RWPE2 (cell line): Measurements from ENCODE around the gene UBE2J2.

ENCODE experiments used
- ATAC-seq: fragments of 200-7000 bp; cut with Tn5 transposase; 3 replicates; pipeline ENCODE4 v1.9.1; 2021; ENCODE audit warnings: low read depth
- DNase-seq: peaks from one replicate; pipeline ENCODE4 v3.0.0-alpha.2; 2020; ENCODE audit warnings: low spot score
- H3K27ac ChIP-seq: fragments of 450-650 bp; 2 replicates; pipeline ENCODE4 v1.5.1; 2017; ENCODE audit warnings: mild to moderate bottlenecking; ENCODE audit not compliant: poor library complexity, severe bottlenecking
- H3K27me3 ChIP-seq: fragments of 250-450 bp; sonication (Bioruptor Pico); 2 replicates; pipeline ENCODE4 v1.5.1; 2021; ENCODE audit warnings: mild to moderate bottlenecking, moderate library complexity; ENCODE audit not compliant: insufficient read depth, poor library complexity, severe bottlenecking
- H3K36me3 ChIP-seq: fragments of 250-450 bp; sonication (Bioruptor Pico); 2 replicates; pipeline ENCODE4 v1.5.1; 2020; ENCODE audit warnings: low read depth, mild to moderate bottlenecking, moderate library complexity
- H3K4me1 ChIP-seq: fragments of 250-450 bp; sonication (Bioruptor Pico); 2 replicates; pipeline ENCODE4 v1.5.1; 2021; ENCODE audit warnings: mild to moderate bottlenecking, moderate library complexity; ENCODE audit not compliant: insufficient read depth, poor library complexity, severe bottlenecking
- H3K4me3 ChIP-seq: fragments of 250-450 bp; sonication (Bioruptor Pico); 2 replicates; pipeline ENCODE4 v1.5.1; 2021; ENCODE audit warnings: mild to moderate bottlenecking, moderate library complexity; ENCODE audit not compliant: severe bottlenecking
- H3K9me3 ChIP-seq: fragments of 250-450 bp; sonication (Bioruptor Pico); 2 replicates; pipeline ENCODE4 v1.5.1; 2021; ENCODE audit warnings: mild to moderate bottlenecking, moderate library complexity; ENCODE audit not compliant: severe bottlenecking
- CTCF ChIP-seq: fragments of 450-650 bp; IDR thresholded peaks from one replicate; pipeline ENCODE4 v1.5.1; 2017; ENCODE audit warnings: mild to moderate bottlenecking, moderate library complexity; ENCODE audit not compliant: poor library complexity, severe bottlenecking

The UBE2J2 gene

GRCh38 chr1:1286313-1287261, 12.9 kb upstream of the UBE2J2 start:
- DNase-seq: no peak
- ATAC-seq: no peak
- no peaks in the 10 kb centered on the region for H3K27me3 ChIP-seq
- H3K36me3 ChIP-seq: no peaks in the 10 kb centered on the region
- no peak overlapping the region for H3K27ac ChIP-seq
- H3K4me3 ChIP-seq: no peak overlapping the region
- H3K9me3 ChIP-seq: no peaks in the 10 kb centered on the region
- no peaks in the 10 kb centered on the region for H3K4me1 ChIP-seq
- no peak for TF ChIP-seq CTCF

GRCh38 chr1:1285611-1286311, 12.1 kb upstream of the UBE2J2 start:
- no peaks in the 10 kb centered on the region for H3K9me3 ChIP-seq
- no peak for DNase-seq
- no peaks in the 10 kb centered on the region for H3K27me3 ChIP-seq
- H3K36me3 ChIP-seq: no peaks in the 10 kb centered on the region
- TF ChIP-seq CTCF: no peak
- peak; percentile 32 for ATAC-seq
- H3K4me1 ChIP-seq: no peaks in the 10 kb centered on the region
- no peak overlapping the region for H3K27ac ChIP-seq
- no peak overlapping the region for H3K4me3 ChIP-seq

GRCh38 chr1:1285102-1285571, 11.5 kb upstream of the UBE2J2 start:
- H3K27ac ChIP-seq: no peak overlapping the region
- H3K36me3 ChIP-seq: no peaks in the 10 kb centered on the region
- no peak for DNase-seq
- no peak overlapping the region for H3K4me3 ChIP-seq
- no peaks in the 10 kb centered on the region for H3K4me1 ChIP-seq
- no peak for TF ChIP-seq CTCF
- peak; percentile 4; the same call in 1 of the 3 replicates for ATAC-seq
- H3K27me3 ChIP-seq: no peaks in the 10 kb centered on the region
- no peaks in the 10 kb centered on the region for H3K9me3 ChIP-seq

GRCh38 chr1:1284221-1285101, 10.8 kb upstream of the UBE2J2 start:
- TF ChIP-seq CTCF: no peak
- DNase-seq: no peak
- H3K27me3 ChIP-seq: no peaks in the 10 kb centered on the region
- H3K9me3 ChIP-seq: no peaks in the 10 kb centered on the region
- no peak overlapping the region for H3K27ac ChIP-seq
- no peaks in the 10 kb centered on the region for H3K36me3 ChIP-seq
- H3K4me3 ChIP-seq: no peak overlapping the region
- no peaks in the 10 kb centered on the region for H3K4me1 ChIP-seq
- ATAC-seq: no peak
